Stimulated activated CD4-positive, alpha-beta T cell treated with anti-CD3 and anti-CD28 coated beads, Interleukin-15, amount 100 ng/mL, for 1 hour (primary cell): ENCODE measurements around the gene AHNAK2.
A peak's percentile ranks its signal among the peaks of the same experiment; 100 is the strongest.

ENCODE experiments used
- DNase-seq, 2 donors: peaks; one replicate each; pipeline ENCODE4 v3.0.0-alpha.2; 2020; ENCODE audit warnings: low read depth in 1 of 2, low spot score in 1 of 2

AHNAK2 gene

GRCh38 chr14:104940526-104941150 lies 37.5 kb downstream of the AHNAK2 start:
- DNase-seq = no peak

GRCh38 chr14:104939666-104940410 lies 38.3 kb downstream of the AHNAK2 start:
- no peak for DNase-seq

- DNase-seq = no peak
Observed at GRCh38 chr14:104938960-104939359, 39.2 kb downstream of the AHNAK2 start.

- no peak for DNase-seq
Observed at GRCh38 chr14:104938436-104938835, 39.7 kb downstream of the AHNAK2 start.

- no peak for DNase-seq
Observed at GRCh38 chr14:104937694-104938365, 40.3 kb downstream of the AHNAK2 start.

GRCh38 chr14:104937161-104937560 lies 41.0 kb downstream of the AHNAK2 start:
- DNase-seq = no peak

GRCh38 chr14:104936361-104937155 lies 41.6 kb downstream of the AHNAK2 start:
- DNase-seq = no peak

- no peak for DNase-seq
Observed at GRCh38 chr14:104935955-104936354, 42.2 kb downstream of the AHNAK2 start.

GRCh38 chr14:104935026-104935650 lies 43.0 kb downstream of the AHNAK2 start:
- no peak for DNase-seq

GRCh38 chr14:104933746-104934733 lies 44.1 kb downstream of the AHNAK2 start:
- DNase-seq = no peak

GRCh38 chr14:104932676-104933631 lies 45.2 kb downstream of the AHNAK2 start:
- DNase-seq = peak; percentile 69 to 89

GRCh38 chr14:104931771-104932675 lies 46.2 kb downstream of the AHNAK2 start:
- DNase-seq = no peak

- DNase-seq = no peak
Observed at GRCh38 chr14:104931304-104931770, 46.8 kb downstream of the AHNAK2 start.

GRCh38 chr14:104930526-104931303 lies 47.5 kb downstream of the AHNAK2 start:
- DNase-seq = no peak

GRCh38 chr14:104929268-104930230 lies 48.6 kb downstream of the AHNAK2 start:
- no peak for DNase-seq
